Pancreas (tissue), 10 donors: Measurements from ENCODE around the gene NFKBIZ. TPM values are rescaled to one million over a fixed set of nuclear protein-coding genes. Genes with fewer than 3 reads are reported as not detected.

Experiments used
- ATAC-seq, 4 donors: fragments of 200-7000 bp; cut with Tn5 transposase; one replicate each; pipeline versions ENCODE4 v1.8.0 to v1.9.1; 2020; ENCODE audit warnings: mild to moderate bottlenecking in 4 of 4, moderate library complexity in 4 of 4
- DNase-seq, 6 donors: peaks; one replicate each; pipeline ENCODE4 v3.0.0-alpha.2; 2020
- FAIRE-seq: peaks from 2 replicates; lab custom pipeline; 2012; peaks lifted over from hg19 to GRCh38; lab: Jason Lieb, UNC
- H3K27ac ChIP-seq, 4 donors: fragments of 200-600 bp; sonication (generic); 1 replicate in 3 of 4; 2 replicates in 1 of 4; pipeline versions ENCODE4 v1.5.0 to v1.8.0; 2020
- H3K27me3 ChIP-seq, 4 donors: fragments of 200-600 bp; one replicate each; pipeline ENCODE4 v1.8.0; 2021
- H3K36me3 ChIP-seq, 3 donors: fragments of 200-600 bp; sonication (generic) in 1 of 3; one replicate each; pipeline versions ENCODE4 v1.5.0 to v1.8.0; 2020 to 2021
- H3K4me1 ChIP-seq, 3 donors: fragments of 200-600 bp; one replicate each; pipeline ENCODE4 v1.8.0; 2021
- H3K4me3 ChIP-seq, 4 donors: fragments of 200-600 bp; sonication (generic) in 2 of 4; one replicate each; pipeline versions ENCODE4 v1.5.0 to v1.8.0; 2020 to 2021
- H3K9me3 ChIP-seq, 4 donors: fragments of 200-600 bp; one replicate each; pipeline ENCODE4 v1.8.0; 2021
- WGBS, 2 donors: extraction: QIAGEN DNeasy Blood & Tissue Kit; methylation state at CpG; one replicate each; pipeline ENCODE4 v1.1.7; 2013; 5-methylcytosine and 5-hydroxymethylcytosine counted together
- intact Hi-C, 3 donors: fragments of 100-400 bp; cut with DNase I; formaldehyde crosslinking; loops; one replicate each; pipeline versions ENCODE4 v1.11.1 to v1.14.2; 2022
- polyA plus RNA-seq, 2 donors: library from polyadenylated mRNA; stranded (reverse); fragments of 200-250 nt; gene quantifications; one replicate each; pipeline ENCODE4 v1.2.3, GENCODE V29; 2013
- total RNA-seq, 6 donors: library from RNA; stranded (reverse); fragmentation: NEBNext Ultra II Directional in 4 of 6; extraction: Animal tissue kit (Norgen Biotek cat#: 25700) in 4 of 6; gene quantifications; one replicate each; pipeline versions ENCODE4 v1.2.1 to v1.2.4, GENCODE V29; 2021 to 2023
- TF ChIP-seq, protein P1 (sequence below), 4 donors: fragments of 200-600 bp; sonication (generic) in 3 of 4; IDR thresholded peaks; one replicate each; pipeline versions ENCODE4 v1.5.0 to v1.8.0; 2021; ENCODE audit warnings: antibody characterized with exemption in 4 of 4
- donor health status: healthy with polysubstance abuse.
- donor health status: DM: no; HTN: no; CAD: no; lungs with moderate emphysema.
- donor health status: DM: no; HTN: no; CAD: no.
- donor health status: control.
- donor health status: control.
- donor health status: Bipolar disorder and iron deficiency.
- donor health status: DM: yes; HTN: yes; CAD: no.
- donor health status: DM: no; HTN: no; CAD: no.
- donor health status: DM: no; HTN: no; CAD: no.
- donor health status: DM: yes; HTN: yes; CAD: no.

NFKBIZ gene
- total and polyA plus RNA-seq, 8 donors, result 16.5 to 90.7 (median 30.3) TPM

DNA sequence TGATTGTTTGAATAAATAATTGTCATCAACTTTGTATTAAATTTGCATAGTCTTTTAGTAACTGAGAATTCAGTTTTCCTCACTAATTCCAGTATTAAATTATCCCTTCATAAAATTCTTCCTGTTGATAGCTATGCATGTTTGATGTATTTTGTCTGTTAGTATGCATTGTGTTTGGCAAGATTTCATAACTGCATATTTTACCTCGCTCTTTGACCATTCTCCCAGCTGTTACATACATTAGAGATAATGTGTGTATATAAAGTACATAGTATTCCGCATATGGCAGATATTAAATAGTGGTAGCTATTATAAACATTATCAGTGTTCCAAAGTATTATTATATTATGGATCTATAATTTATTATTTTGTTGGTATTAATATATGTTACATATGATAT lies 10.6 kb upstream of the NFKBIZ start:
- no peak for ATAC-seq
- TF ChIP-seq, protein P1, sequence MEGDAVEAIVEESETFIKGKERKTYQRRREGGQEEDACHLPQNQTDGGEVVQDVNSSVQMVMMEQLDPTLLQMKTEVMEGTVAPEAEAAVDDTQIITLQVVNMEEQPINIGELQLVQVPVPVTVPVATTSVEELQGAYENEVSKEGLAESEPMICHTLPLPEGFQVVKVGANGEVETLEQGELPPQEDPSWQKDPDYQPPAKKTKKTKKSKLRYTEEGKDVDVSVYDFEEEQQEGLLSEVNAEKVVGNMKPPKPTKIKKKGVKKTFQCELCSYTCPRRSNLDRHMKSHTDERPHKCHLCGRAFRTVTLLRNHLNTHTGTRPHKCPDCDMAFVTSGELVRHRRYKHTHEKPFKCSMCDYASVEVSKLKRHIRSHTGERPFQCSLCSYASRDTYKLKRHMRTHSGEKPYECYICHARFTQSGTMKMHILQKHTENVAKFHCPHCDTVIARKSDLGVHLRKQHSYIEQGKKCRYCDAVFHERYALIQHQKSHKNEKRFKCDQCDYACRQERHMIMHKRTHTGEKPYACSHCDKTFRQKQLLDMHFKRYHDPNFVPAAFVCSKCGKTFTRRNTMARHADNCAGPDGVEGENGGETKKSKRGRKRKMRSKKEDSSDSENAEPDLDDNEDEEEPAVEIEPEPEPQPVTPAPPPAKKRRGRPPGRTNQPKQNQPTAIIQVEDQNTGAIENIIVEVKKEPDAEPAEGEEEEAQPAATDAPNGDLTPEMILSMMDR (IDR thresholded peaks at IDR 0.05), result no peak
- no peak for DNase-seq
- Histone ChIP-seq H3K36me3 (no peaks in the 10 kb centered on the region), H3K27me3 (no peaks in the 10 kb centered on the region), H3K4me1 (peaks cover 3 to 14% (median 5%) of the 10 kb centered on the region in 3 donors), H3K4me3 (no peak overlapping the region), H3K9me3 (no peaks in the 10 kb centered on the region), H3K27ac (no peak overlapping the region)
- 85 to 90% methylated on average over 2 of the region's 2 CpGs for WGBS, 2 donors
- FAIRE-seq, result no peak
- intact Hi-C loops, result no loop called here

- H3K27me3 ChIP-seq, result no peaks in the 10 kb centered on the region
- peaks cover 0 to 10% (median 0%) of the 10 kb centered on the region in 3 donors for H3K4me1 ChIP-seq
- no peak overlapping the region for H3K4me3 ChIP-seq
- H3K9me3 ChIP-seq, result no peaks in the 10 kb centered on the region
- intact Hi-C loops, result no loop called here
- no peak overlapping the region for H3K27ac ChIP-seq
- no peak for DNase-seq
- TF ChIP-seq, protein P1 (IDR thresholded peaks at IDR 0.05), result no peak
- FAIRE-seq, result no peak
- ATAC-seq, result no peak
- no peaks in the 10 kb centered on the region for H3K36me3 ChIP-seq
Measured at GRCh38 chr3:101840066-101840465, 9.2 kb upstream of the NFKBIZ start.

DNA sequence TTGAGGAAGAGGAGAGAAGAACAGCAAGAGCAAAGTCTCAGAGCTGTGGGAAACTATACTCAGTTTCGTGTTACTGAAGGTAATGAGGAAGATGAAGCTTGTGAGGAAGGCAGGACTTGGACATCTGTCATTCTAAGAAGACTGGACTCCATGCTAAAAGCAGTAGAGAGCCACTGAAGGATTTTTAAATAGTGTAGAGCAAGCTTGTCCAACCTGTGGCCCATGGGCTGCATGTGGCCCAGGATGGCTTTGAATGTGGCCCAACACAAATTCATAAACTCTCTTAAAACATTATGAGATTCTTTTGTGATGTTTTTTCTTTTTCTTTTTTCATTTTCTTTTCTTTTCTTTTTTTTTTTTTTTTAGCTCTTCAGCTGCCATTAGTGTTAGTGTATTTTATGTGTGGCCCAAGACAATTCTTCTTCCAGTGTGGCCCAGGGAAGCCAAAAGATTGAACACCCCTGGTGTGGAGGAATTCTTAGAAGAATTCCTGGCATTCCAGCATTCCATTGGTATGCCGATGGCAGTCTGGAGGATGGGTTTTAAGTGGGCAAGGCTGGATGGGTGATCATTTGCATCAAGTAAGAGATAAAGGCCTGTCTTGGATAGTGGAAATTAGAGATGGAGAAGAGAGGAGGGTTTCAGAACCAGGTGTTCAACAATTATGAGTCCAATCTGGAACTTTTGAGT lies 6.9 kb upstream of the NFKBIZ start:
- intact Hi-C loops, result no loop called here
- Histone ChIP-seq H3K27ac (no peak overlapping the region), H3K36me3 (no peaks in the 10 kb centered on the region), H3K4me1 (peaks cover 5 to 7% (median 7%) of the 10 kb centered on the region in 3 donors), H3K4me3 (no peak overlapping the region), H3K9me3 (no peaks in the 10 kb centered on the region), H3K27me3 (no peaks in the 10 kb centered on the region)
- TF ChIP-seq, protein P1 (IDR thresholded peaks at IDR 0.05), result no peak
- 81 to 85% methylated on average over 2 of the region's 2 CpGs for WGBS, 2 donors
- no peak for ATAC-seq
- FAIRE-seq, result no peak
- no peak for DNase-seq

DNA sequence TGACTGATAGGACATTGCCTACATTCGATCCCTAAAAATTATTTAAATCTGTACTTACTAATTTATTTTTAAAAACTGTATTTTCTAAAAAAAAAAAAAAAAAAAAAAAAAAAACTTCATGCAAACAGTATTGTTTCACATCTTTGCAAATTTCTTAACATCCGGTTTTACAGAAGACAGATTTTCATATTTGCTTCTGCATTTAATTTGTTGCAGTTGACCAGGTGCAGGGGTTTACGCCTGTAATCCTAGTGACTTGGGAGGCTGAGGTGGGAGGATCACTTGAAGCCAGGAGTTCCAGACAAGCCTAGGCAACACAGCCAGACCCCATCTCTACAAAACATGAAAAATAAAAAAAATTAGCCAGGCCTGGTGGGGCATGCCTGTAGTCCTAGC lies 6.4 kb upstream of the NFKBIZ start:
- Histone ChIP-seq H3K4me3 (no peak overlapping the region), H3K27ac (no peak overlapping the region), H3K36me3 (no peaks in the 10 kb centered on the region), H3K9me3 (no peaks in the 10 kb centered on the region), H3K27me3 (no peaks in the 10 kb centered on the region), H3K4me1 (peaks cover 10 to 13% (median 12%) of the 10 kb centered on the region in 3 donors)
- no peak for DNase-seq
- WGBS, 2 donors, result 78 to 95% methylated on average over 3 of the region's 3 CpGs
- TF ChIP-seq, protein P1 (IDR thresholded peaks at IDR 0.05), result no peak
- intact Hi-C loops, result no loop called here
- ATAC-seq, result no peak
- no peak for FAIRE-seq

DNA sequence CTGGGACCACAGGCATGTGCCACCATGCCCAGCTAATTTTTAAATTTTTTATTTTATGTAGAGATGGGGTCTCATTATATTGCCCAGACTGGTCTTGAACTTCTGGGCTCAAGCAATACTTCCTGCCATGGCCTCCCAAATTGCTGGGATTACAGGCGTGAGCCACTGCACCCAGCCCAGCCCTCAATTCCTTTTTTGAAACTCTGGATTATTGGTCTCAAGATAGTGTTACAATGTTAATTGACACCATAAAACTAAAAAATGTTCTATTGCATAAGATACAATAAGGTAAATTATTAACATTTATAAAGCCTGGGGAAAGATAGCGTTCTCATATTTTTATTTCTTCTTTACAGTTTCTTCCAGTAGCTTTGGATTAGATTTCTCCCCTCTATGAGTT lies 3.9 kb upstream of the NFKBIZ start:
- intact Hi-C loops, result no loop called here
- Histone ChIP-seq H3K27me3 (no peaks in the 10 kb centered on the region), H3K9me3 (no peaks in the 10 kb centered on the region), H3K27ac (no peak overlapping the region), H3K36me3 (no peaks in the 10 kb centered on the region), H3K4me3 (no peak overlapping the region), H3K4me1 (peaks cover 14 to 19% (median 16%) of the 10 kb centered on the region in 3 donors)
- 43 to 48% methylated on average over 2 of the region's 2 CpGs for WGBS, 2 donors
- TF ChIP-seq, protein P1 (IDR thresholded peaks at IDR 0.05), result no peak
- DNase-seq (no peak), ATAC-seq (no peak), FAIRE-seq (no peak)
